Right atrium auricular region (tissue), 2 donors: Measurements from ENCODE around the gene GMEB2. TPM values are rescaled to one million over a fixed set of nuclear protein-coding genes. Genes with fewer than 3 reads are reported as not detected.

ENCODE experiments used
- DNase-seq: peaks from one replicate; pipeline ENCODE4 v3.0.0-alpha.2; 2019; ENCODE audit warnings: low spot score
- H3K27ac ChIP-seq, 2 donors: fragments of 200-600 bp; sonication (generic); 1 replicate in 1 of 2; 2 replicates in 1 of 2; pipeline ENCODE4 v1.5.1; 2016 to 2019
- H3K27me3 ChIP-seq, 2 donors: fragments of 200-600 bp; sonication (generic); one replicate each; pipeline versions ENCODE4 v1.5.1 to v1.6.0; 2017 to 2019
- H3K36me3 ChIP-seq: fragments of 200-600 bp; sonication (generic); one replicate; pipeline ENCODE4 v1.5.1; 2016
- H3K4me1 ChIP-seq, 2 donors: fragments of 200-600 bp; sonication (generic); one replicate each; pipeline versions ENCODE4 v1.5.1 to v1.6.0; 2017 to 2019
- H3K4me3 ChIP-seq, 2 donors: fragments of 200-600 bp; sonication (generic); 1 replicate in 1 of 2; 2 replicates in 1 of 2; pipeline ENCODE4 v1.5.1; 2017 to 2019; ENCODE audit warnings: mild to moderate bottlenecking in 1 of 2, moderate library complexity in 1 of 2
- H3K9me3 ChIP-seq, 2 donors: fragments of 200-600 bp; sonication (generic); one replicate each; pipeline ENCODE4 v1.5.1; 2019
- CTCF ChIP-seq, 2 donors: fragments of 200-600 bp; sonication (generic); IDR thresholded peaks; one replicate each; pipeline ENCODE4 v1.5.1; 2019; ENCODE audit warnings: antibody characterized with exemption in 2 of 2
- total RNA-seq, 2 donors: library from RNA; depleted of rRNA; stranded (reverse); fragments of >200 nt; gene quantifications; one replicate each; pipeline ENCODE4 v1.1.0, GENCODE V29; 2016

The GMEB2 gene
- total RNA-seq, 2 donors from 2014 or later: 5.8 to 9.4 TPM

- Histone ChIP-seq H3K27me3 (no peaks in the 10 kb centered on the region), H3K4me1 (peaks cover 0 to 16% of the 10 kb centered on the region in 2 donors), H3K36me3 (no peaks in the 10 kb centered on the region), H3K27ac (no peak overlapping the region), H3K9me3 (no peaks in the 10 kb centered on the region), H3K4me3 (no peak overlapping the region)
- TF ChIP-seq CTCF (IDR thresholded peaks at IDR 0.05): no peak
- no peak for DNase-seq
Observed at GRCh38 chr20:63541371-63541770, 85.5 kb downstream of the GMEB2 start.

- no peaks in the 10 kb centered on the region for H3K9me3 ChIP-seq
- no peak overlapping the region for H3K27ac ChIP-seq
- DNase-seq: no peak
- peaks cover 0 to 16% of the 10 kb centered on the region in 2 donors for H3K4me1 ChIP-seq
- H3K36me3 ChIP-seq: no peaks in the 10 kb centered on the region
- no peak for TF ChIP-seq CTCF (IDR thresholded peaks at IDR 0.05)
- no peaks in the 10 kb centered on the region for H3K27me3 ChIP-seq
- no peak overlapping the region for H3K4me3 ChIP-seq
Observed at GRCh38 chr20:63540417-63541186, 86.3 kb downstream of the GMEB2 start.

- no peak for DNase-seq
- Histone ChIP-seq H3K27me3 (no peaks in the 10 kb centered on the region), H3K36me3 (no peaks in the 10 kb centered on the region), H3K4me3 (no peak overlapping the region), H3K4me1 (peaks cover 0 to 16% of the 10 kb centered on the region in 2 donors), H3K27ac (no peak overlapping the region), H3K9me3 (no peaks in the 10 kb centered on the region)
- no peak for TF ChIP-seq CTCF (IDR thresholded peaks at IDR 0.05)
Observed at GRCh38 chr20:63539441-63540370, 87.2 kb downstream of the GMEB2 start.

GRCh38 chr20:63539092-63539430, 87.8 kb downstream of the GMEB2 start:
- no peak overlapping the region for H3K4me3 ChIP-seq
- H3K27me3 ChIP-seq: no peaks in the 10 kb centered on the region
- peaks cover 0 to 16% of the 10 kb centered on the region in 2 donors for H3K4me1 ChIP-seq
- H3K9me3 ChIP-seq: no peaks in the 10 kb centered on the region
- H3K27ac ChIP-seq: no peak overlapping the region
- no peaks in the 10 kb centered on the region for H3K36me3 ChIP-seq
- TF ChIP-seq CTCF (IDR thresholded peaks at IDR 0.05): no peak
- DNase-seq: no peak

GRCh38 chr20:63538204-63539091, 88.5 kb downstream of the GMEB2 start:
- no peaks in the 10 kb centered on the region for H3K27me3 ChIP-seq
- peak overlapping the region in 1 of 2 donors; percentile 43 for H3K4me3 ChIP-seq
- no peaks in the 10 kb centered on the region for H3K36me3 ChIP-seq
- DNase-seq: no peak
- peak in 1 of 2 donors; percentile 52 for TF ChIP-seq CTCF (IDR thresholded peaks at IDR 0.05)
- no peak overlapping the region for H3K27ac ChIP-seq
- no peaks in the 10 kb centered on the region for H3K9me3 ChIP-seq
- peaks cover 0 to 16% of the 10 kb centered on the region in 2 donors for H3K4me1 ChIP-seq
